GM18517 (cell line): ENCODE measurements around the gene CCDC3.

Source experiments
- ATAC-seq: cut with Tn5 transposase; IDR thresholded peaks from one replicate; pipeline ENCODE4 v1.9.1; 2021; ENCODE audit warnings: mild to moderate bottlenecking, moderate library complexity; ENCODE audit not compliant: unreplicated experiment

CCDC3 gene

GRCh38 chr10:12965571-12965970 is 35.9 kb downstream of the CCDC3 start:
- ATAC-seq, result no peak

GRCh38 chr10:12962556-12962955 is 39.0 kb downstream of the CCDC3 start:
- ATAC-seq, result no peak

DNA sequence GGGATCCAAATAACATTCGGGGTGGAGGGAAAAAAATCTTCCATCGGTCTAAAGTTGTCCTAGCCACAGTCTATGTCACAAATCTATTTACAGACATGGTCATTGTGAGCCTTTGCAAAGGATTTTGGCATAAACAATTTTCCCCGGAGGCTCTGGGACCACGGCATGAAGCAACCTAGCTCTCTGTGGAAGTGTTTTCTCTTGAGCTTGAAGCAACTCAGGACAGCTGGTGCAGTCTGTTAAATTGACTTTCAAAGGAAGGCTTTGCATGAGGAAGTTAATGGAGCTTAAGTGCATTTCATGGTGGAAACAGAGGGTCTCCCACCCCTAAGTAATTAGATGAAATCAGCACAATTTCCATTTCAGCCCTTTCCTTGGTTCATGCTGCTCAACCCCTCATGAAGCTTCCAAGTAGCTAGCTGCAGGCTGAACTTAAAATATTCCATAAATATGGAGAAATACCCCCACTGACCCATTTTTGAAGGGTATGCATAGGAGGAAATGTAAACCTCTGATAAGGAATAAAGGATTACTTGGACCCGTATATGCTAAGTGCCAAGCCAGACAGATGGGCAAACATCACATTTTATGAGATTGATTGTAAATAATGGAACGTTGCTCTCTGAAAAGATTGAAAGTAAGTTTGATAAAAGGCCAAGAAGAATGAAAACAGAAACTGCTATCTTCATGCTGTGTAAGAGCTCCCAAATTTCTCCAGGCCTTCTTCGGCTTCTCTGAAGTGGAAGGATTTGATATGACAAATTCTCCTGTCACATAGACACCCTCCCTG is 39.9 kb downstream of the CCDC3 start:
- ATAC-seq, result no peak

DNA sequence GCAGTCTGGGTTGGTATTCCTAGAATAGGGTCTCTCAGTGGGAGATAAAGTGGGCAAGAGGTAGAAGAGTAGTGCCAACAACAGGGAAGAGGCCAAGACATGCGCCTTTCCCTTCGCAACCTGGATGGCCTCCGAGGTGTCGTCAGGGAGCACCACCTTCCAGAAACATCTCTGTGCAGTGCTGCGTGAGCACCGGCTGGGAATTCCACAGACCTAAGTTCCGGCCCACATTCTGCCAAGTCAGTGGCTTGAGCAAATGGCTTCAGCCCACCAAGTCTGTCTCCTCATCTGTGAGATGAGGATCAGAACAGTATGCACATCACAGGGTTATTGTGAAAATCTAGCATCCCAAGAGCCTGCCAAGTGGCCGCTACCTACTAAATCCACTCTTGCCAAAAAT is 40.6 kb downstream of the CCDC3 start:
- ATAC-seq, result no peak

GRCh38 chr10:12960334-12960898 is 41.1 kb downstream of the CCDC3 start:
- no peak for ATAC-seq

GRCh38 chr10:12958546-12959110 is 42.9 kb downstream of the CCDC3 start:
- ATAC-seq, result no peak

DNA sequence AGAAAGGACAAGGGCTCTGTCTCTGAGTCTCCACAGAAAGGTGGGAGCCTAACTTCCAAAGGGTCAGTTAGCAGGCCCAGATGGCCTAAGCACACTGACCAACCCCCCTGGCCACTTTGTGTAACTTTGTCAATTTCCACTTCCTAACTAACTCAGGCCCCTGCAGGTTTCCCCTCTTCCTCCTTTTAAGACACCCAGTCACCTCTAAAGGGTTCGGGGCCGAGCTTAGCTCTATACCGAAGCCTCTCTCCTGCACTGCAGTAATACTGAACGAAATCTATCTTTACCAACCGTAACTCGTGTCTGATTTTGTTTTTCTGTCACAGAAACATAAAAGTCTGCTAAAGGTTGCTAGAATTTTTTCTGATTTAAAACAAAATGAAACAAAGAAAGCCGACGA is 44.4 kb downstream of the CCDC3 start:
- ATAC-seq, result no peak

GRCh38 chr10:12954866-12955265 is 46.6 kb downstream of the CCDC3 start:
- ATAC-seq, result no peak

- ATAC-seq, result no peak
Measured at GRCh38 chr10:12950583-12951128, 50.9 kb downstream of the CCDC3 start.

DNA sequence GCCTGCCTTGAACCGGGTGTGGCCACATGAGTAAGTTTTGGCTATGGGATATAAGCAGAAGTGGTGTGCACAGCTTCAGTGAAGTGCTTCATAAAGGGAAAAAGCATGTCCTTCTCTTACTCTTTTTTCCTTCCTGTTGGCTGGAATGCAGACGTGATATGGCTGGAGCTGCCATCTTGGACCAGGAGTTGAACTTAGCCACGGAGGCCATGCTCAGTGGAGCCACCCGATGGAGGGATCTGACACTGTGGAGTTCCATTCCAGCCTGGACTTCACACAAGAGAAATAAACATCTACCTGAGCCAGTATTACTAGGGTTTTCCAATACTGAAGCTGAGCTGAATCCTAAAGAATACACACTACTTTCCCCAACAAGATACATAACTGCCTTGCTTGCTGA is 52.3 kb downstream of the CCDC3 start:
- no peak for ATAC-seq

DNA sequence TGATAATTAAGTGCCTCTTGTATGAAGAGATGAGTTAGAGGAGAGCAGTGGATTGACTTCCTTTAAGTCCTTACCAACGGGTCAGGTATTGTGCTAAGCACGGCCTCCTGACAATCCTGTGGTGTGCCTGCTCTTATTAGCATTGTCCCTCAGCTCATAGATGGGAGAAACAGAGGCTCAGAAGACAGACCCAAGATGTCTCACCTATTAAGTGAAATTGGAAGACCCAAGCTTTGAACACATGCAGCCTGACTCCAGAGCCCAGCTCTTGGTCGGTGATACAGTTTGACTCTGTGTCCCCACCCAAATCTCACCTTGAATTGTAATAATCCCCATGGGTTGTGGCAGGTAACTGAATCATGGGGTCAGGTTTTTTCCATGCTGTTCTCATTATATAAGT is 53.8 kb downstream of the CCDC3 start:
- ATAC-seq, result no peak

GRCh38 chr10:12946372-12946771 is 55.1 kb downstream of the CCDC3 start:
- no peak for ATAC-seq

DNA sequence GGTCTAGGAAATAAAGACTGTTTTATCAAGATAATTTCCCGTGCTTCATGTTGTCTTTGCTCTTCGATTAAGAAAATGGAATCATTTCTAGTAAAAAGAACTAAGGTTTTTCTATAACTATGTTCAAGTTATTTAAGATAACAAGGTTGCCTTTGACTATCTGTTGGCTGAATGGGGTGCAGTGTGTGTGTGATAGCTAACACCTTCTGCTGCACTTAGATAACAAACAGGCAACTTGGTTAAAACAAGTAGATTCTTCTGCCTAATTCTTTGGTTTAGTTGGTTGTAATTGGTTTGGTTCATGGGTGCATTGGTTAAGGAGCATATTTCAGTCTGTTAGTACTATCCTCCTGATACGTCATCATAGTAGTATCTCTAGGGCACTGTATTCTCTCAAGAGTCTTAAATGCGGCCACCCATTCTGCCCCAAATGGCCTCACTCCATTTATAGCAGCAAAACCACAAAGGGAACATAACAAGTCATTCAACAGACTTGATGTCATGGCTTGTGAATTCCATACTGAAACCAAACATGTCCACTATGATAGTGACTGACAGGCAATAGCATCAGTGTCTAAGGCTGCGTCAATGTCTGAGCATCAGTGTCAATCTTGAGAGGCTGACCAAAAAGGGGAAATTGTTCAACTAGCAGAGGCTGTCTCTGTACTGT is 55.7 kb downstream of the CCDC3 start:
- ATAC-seq, result no peak

- no peak for ATAC-seq
Measured at GRCh38 chr10:12944931-12945330, 56.6 kb downstream of the CCDC3 start.

DNA sequence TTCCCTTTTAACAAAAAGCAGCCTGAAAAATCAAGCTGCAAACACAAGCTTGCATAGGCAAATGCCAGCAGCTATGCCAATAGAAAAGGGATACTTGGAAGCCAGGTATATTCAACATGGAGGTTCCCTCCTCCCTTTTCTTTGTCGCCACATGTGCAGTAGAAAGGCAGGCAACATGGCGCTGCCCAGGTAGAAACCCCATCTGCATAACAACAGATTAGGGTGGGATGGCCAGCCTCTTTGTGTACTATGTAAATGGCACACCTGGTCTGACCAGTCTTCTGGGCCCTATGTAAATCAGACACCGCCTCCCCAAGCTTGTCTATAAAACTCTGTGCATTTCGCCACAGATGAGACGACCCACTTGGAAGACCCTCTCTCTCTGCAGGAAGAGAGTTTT is 58.1 kb downstream of the CCDC3 start:
- no peak for ATAC-seq

GRCh38 chr10:12941966-12942365 is 59.5 kb downstream of the CCDC3 start:
- ATAC-seq, result no peak

GRCh38 chr10:12940791-12941190 is 60.7 kb downstream of the CCDC3 start:
- ATAC-seq, result no peak

DNA sequence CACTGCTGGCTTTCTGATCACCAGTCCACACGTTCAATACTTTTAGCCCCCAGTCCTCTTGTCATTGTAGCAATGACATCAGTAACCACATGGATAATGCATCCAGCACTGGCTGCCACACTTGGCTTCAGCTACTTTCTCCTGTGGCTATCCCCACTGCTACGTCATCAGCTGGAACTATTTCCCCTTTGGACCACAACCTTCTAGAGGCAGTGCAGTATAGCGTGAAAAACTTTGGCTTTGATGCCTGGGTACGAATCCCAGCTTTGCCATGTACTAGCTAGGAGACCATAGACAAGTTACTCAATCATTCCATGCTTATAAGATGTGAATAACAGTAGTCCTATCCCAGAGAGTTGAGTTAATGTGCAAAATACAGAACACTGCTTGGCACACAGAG is 63.2 kb downstream of the CCDC3 start:
- ATAC-seq, result no peak

DNA sequence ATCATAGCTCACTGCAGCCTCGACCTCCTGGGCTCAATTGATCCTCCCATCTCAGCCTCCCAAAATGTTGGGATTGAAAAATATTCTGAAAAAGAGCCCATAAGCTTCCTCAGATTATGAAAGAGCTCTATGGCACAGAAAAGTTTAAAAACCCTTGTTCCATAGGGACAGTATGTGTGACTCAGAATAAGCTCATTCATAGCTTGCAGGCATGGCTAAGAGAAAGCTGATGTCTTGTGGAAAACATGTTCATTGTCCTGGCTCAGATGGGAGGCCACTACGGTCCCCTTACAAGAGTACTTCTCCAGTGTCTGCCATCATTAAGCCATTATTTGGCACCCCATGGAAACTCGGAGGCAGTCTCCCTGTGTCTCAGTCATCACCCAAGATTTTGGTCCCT is 64.0 kb downstream of the CCDC3 start:
- ATAC-seq, result no peak

GRCh38 chr10:12934777-12935176 is 66.7 kb downstream of the CCDC3 start:
- no peak for ATAC-seq

GRCh38 chr10:12929381-12929780 is 72.1 kb downstream of the CCDC3 start:
- no peak for ATAC-seq

GRCh38 chr10:12928571-12928970 is 72.9 kb downstream of the CCDC3 start:
- no peak for ATAC-seq
